A673 (cell line): ENCODE results near the gene RERE. TPM values are rescaled to one million over a fixed set of nuclear protein-coding genes. Genes with fewer than 3 reads are reported as not detected.

Experiments
- BruUV-seq: library from RNA; stranded (reverse); fragments of 400-500 nt; replicated peaks from 2 replicates; lab custom pipeline; 2021; lab: Mats Ljungman, UMichigan
- CTCF ChIA-PET: fragments of 300-600 bp; sonication (Branson Sonifier 250); formaldehyde crosslinking; loops from one replicate; lab custom pipeline; 2022; ENCODE audit warnings: antibody characterized with exemption; lab: Charles Lee
- POLR2A ChIA-PET: fragments of 300-600 bp; sonication (Branson Sonifier 250); formaldehyde crosslinking; loops from one replicate; lab custom pipeline; 2022; ENCODE audit warnings: antibody characterized with exemption; ENCODE audit not compliant: low non-redundant PET; lab: Charles Lee
- DNase-seq: peaks from one replicate; pipeline ENCODE4 v3.0.0-alpha.2; 2015; ENCODE audit warnings: low spot score
- H3K27ac ChIP-seq: fragments of 200-600 bp; sonication (generic); 2 replicates; pipeline ENCODE4 v1.5.1; 2016; ENCODE audit warnings: mixed run types, low read depth, mild to moderate bottlenecking, mixed read lengths, antibody characterized with exemption, low read length; ENCODE audit not compliant: poor library complexity, severe bottlenecking
- H3K27me3 ChIP-seq: fragments of 200-600 bp; sonication (generic); replicated peaks from 2 replicates; pipeline ENCODE4 v1.6.1; 2017; ENCODE audit warnings: mixed run types, low read depth, mild to moderate bottlenecking, mixed read lengths, antibody characterized with exemption, low read length; ENCODE audit not compliant: insufficient read depth, poor library complexity
- H3K36me3 ChIP-seq: fragments of 200-600 bp; sonication (generic); 2 replicates; pipeline ENCODE4 v1.6.1; 2016; ENCODE audit warnings: mixed run types, mild to moderate bottlenecking, mixed read lengths, antibody characterized with exemption, low read length; ENCODE audit not compliant: insufficient read depth, poor library complexity, severe bottlenecking
- H3K4me1 ChIP-seq: fragments of 200-600 bp; sonication (generic); 2 replicates; pipeline ENCODE4 v1.6.1; 2017; ENCODE audit warnings: mixed run types, mild to moderate bottlenecking, mixed read lengths, antibody characterized with exemption, low read length; ENCODE audit not compliant: insufficient read depth, poor library complexity, severe bottlenecking
- H3K4me3 ChIP-seq: fragments of 200-600 bp; sonication (generic); 2 replicates; pipeline ENCODE4 v1.5.1; 2016; ENCODE audit warnings: low read depth, mixed run types, mild to moderate bottlenecking, mixed read lengths, low read length; ENCODE audit not compliant: poor library complexity, severe bottlenecking
- H3K9me3 ChIP-seq: fragments of 200-600 bp; sonication (generic); 2 replicates; pipeline ENCODE4 v1.6.1; 2016; ENCODE audit warnings: mixed run types, low read depth, mild to moderate bottlenecking, mixed read lengths, antibody characterized with exemption, low read length; ENCODE audit not compliant: poor library complexity, severe bottlenecking
- CTCF ChIP-seq: fragments of 300-800, 200-600 bp; sonication (generic); conservative IDR thresholded peaks from 2 replicates; pipeline ENCODE4 v1.5.1; 2017; ENCODE audit warnings: low read depth, mild to moderate bottlenecking, antibody characterized with exemption, low read length, moderate library complexity, mixed read lengths
- EZH2 ChIP-seq: fragments of 200-600 bp; sonication (generic); IDR thresholded peaks from 2 replicates; pipeline ENCODE4 v1.6.1; 2017; ENCODE audit warnings: borderline replicate concordance, low read depth, mild to moderate bottlenecking, mixed read lengths, antibody characterized with exemption, low read length; ENCODE audit not compliant: poor library complexity, severe bottlenecking
- intact Hi-C: fragments of 100-400 bp; cut with micrococcal nuclease; formaldehyde crosslinking; loops from one replicate; pipeline ENCODE4 v1.10.0; 2022; ENCODE audit not compliant: unreplicated experiment
- total RNA-seq: library from RNA; stranded (reverse); gene quantifications from 2 replicates; pipeline ENCODE4 v1.2.3, GENCODE V29; 2021

Gene RERE
- total RNA-seq, 1 experiment from 2014 or later = 188 TPM

GRCh38 chr1:8736927-8737326, 80.5 kb downstream of the RERE start:
- ChIA-PET CTCF (interaction anchor here (0.6 to 0.7 kb wide), 2 partner anchors 11 to 328 kb away, joined by 3 to 4 read pairs; no protein-coding TSS in a partner anchor), POLR2A (no interaction called here)
- no peaks in the 10 kb centered on the region for H3K27me3 ChIP-seq
- intact Hi-C loops = no loop called here
- H3K4me1 ChIP-seq = peaks cover 5% of the 10 kb centered on the region
- TF ChIP-seq EZH2 = no peak
- no peak for TF ChIP-seq CTCF
- H3K36me3 ChIP-seq = peaks cover 6% of the 10 kb centered on the region
- no peak for DNase-seq
- H3K27ac ChIP-seq = peak overlapping the region; percentile 6
- no TSS peak for BruUV-seq
- H3K9me3 ChIP-seq = peaks cover 14% of the 10 kb centered on the region
- H3K4me3 ChIP-seq = no peak overlapping the region

GRCh38 chr1:8733484-8733883, 84.0 kb downstream of the RERE start:
- POLR2A ChIA-PET = no interaction called here
- no peak for DNase-seq
- Histone ChIP-seq H3K4me3 (no peak overlapping the region), H3K27me3 (no peaks in the 10 kb centered on the region), H3K27ac (no peak overlapping the region), H3K9me3 (no peaks in the 10 kb centered on the region), H3K4me1 (peaks cover 5% of the 10 kb centered on the region), H3K36me3 (no peaks in the 10 kb centered on the region)
- CTCF ChIA-PET = no interaction called here
- TF ChIP-seq EZH2 = no peak
- intact Hi-C loops = no loop called here
- BruUV-seq = no TSS peak

- Histone ChIP-seq H3K36me3 (no peaks in the 10 kb centered on the region), H3K27ac (no peak overlapping the region), H3K9me3 (no peaks in the 10 kb centered on the region), H3K4me3 (no peak overlapping the region), H3K27me3 (no peaks in the 10 kb centered on the region), H3K4me1 (peaks cover 19% of the 10 kb centered on the region)
- ChIA-PET POLR2A (interaction anchor here (0.6 kb wide), 1 partner anchor 379 kb away, joined by 4 read pairs; no protein-coding TSS in a partner anchor), CTCF (no interaction called here)
- no peak for TF ChIP-seq EZH2
- no peak for TF ChIP-seq CTCF
- intact Hi-C loops = no loop called here
- DNase-seq = no peak
- BruUV-seq = no TSS peak
These were observed 86.3 kb downstream of the RERE start for GRCh38 chr1:8731162-8731561.

- ChIA-PET POLR2A (interaction anchor here (0.7 kb wide), 1 partner anchor 142 kb away, joined by 6 read pairs; no protein-coding TSS in a partner anchor), CTCF (interaction anchor here (0.5 to 1.0 kb wide), 2 partner anchors 16 to 167 kb away, joined by 3 to 5 read pairs; no protein-coding TSS in a partner anchor)
- Histone ChIP-seq H3K4me3 (no peak overlapping the region), H3K4me1 (peaks cover 31% of the 10 kb centered on the region), H3K27me3 (no peaks in the 10 kb centered on the region), H3K36me3 (no peaks in the 10 kb centered on the region), H3K27ac (peak overlapping the region; percentile 55), H3K9me3 (no peaks in the 10 kb centered on the region)
- BruUV-seq = no TSS peak
- DNase-seq = no peak
- intact Hi-C loops = no loop called here
- TF ChIP-seq EZH2 (no peak), CTCF (no peak)
These were observed 89.0 kb downstream of the RERE start for GRCh38 chr1:8728464-8728863.
